NOMO-1 treated with dmso at 0.1 percent for 144 hours (cell line): ENCODE measurements around the gene COLEC12.

Experiments
- DNase-seq: peaks from one replicate; lab custom pipeline; 2025; ENCODE audit not compliant: unreplicated experiment; lab: John Stamatoyannopoulos, UW

Gene COLEC12

DNA sequence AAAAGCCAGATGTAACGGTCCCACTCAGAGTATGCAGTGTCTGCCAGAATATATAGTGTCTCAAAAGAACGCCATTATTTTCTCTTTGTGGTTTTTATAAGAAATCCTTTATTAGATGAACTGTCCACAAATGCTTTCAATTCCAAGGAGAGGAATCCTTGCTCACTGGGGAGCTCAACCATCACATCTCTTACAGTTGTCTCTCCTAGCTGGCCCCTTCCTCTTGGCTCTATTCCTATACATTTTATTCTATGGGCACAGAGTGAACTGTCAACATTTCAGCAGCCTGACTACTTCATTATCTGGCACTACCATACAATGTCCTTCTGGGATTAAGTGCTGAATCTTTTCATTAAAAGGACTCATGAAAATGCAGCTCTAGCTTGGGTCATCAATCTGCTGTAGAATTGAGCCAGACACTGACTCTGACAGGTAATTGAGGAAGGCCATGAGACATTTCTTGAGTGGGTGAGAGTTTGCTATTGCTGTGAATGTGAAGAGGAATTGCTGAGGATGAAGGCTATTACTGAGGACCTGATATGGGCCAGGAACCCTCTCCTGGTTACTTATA, 136.2 kb downstream of the COLEC12 start:
- no peak for DNase-seq

DNA sequence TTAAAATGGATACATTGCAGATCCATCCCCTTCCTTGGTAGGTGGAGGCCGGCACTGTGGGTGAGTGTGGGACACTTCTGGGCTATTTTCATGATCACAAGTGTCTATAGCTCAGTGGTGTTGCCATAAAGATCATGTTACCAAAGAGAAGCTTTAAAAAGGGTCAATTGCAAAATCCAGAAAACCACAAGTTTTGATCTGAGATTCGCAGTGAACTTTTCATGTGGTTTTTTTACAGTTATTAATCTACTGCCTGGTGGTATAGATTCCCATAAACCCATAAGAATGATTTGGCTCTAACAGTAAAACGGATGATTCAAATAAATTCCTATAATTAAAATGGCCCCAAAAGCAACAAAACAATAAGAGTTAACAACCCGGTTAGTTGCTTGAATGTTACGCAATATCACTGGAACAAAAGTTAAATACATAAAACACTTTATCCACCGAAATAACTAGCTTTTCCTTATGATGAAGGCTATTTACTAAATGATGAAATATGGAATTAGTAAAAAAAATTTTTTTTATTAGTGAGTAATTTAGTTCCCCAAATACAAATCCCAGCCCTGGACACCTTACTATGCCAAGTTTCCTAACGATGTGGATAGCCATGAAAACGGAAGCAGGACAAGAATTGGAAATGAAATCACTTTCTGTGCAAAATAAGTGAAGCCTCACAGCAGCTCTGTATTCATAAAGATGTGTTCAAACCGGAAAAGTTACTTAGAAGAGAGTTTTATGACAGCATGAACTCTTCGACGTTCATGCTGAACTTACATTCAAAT, 137.0 kb downstream of the COLEC12 start:
- peak; percentile 38 for DNase-seq

DNA sequence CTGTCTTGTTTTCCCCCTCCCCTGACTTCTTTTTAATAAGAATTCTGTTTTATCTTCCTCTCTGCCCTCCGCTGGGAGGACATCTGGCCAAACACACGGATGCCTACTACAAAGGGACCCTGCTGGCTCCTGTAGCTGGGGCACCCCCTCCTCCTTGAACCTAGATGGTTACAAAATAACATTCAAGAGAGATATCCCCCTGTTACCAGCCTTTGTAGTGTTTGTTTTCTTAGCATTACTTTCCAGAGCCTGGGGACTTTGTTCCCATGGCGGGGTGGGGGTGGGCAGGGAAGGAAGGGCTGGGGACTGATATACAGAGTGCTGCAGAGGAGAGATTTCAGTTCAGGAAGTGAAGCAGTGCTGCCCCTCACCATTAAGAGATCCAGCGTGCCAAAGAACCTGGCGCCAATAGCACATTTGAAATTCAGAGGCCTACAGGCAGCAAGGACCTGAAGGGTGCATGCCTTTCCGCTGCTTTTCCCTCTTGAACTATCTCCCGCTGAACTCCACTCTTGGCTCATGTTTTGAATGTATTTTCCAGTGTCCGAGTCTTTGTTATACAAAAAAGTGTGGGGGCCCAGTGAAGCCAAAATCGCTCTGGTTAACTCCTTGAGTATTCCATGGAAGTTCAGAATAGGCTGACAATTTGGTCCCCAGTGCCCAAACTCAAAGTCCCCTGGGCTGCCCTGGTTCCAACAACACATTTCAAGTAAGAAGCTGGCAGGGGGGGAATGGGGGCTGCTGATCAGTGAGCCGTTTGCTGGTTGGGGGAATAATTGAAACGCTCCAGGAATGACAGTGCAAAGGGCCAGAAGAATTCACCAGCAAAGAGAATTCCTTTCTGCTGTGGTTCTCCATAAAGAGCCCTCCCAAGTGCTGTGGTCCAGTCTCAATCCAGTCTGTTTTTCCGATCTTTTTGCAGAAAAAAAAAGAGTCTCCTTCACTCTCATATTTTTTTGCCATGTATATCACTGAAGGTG, 137.9 kb downstream of the COLEC12 start:
- no peak for DNase-seq

DNA sequence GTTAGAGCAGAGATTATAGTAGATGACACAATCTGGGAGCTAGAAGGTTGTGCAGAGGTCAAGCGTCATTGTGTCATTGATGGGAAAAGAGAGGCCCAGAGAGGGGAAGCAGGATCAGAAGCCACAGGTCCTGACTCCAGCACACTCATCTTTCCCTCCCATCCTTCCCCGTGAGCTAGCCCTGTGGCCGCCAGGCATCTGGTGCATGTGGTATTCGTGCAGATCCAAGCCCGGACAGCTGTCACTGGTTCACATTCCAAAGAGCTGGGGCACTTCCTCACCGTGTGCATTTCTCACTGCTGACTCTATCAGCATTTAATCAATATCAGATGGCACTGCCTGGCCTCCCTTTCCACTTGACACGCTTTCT, 138.6 kb downstream of the COLEC12 start:
- no peak for DNase-seq

DNA sequence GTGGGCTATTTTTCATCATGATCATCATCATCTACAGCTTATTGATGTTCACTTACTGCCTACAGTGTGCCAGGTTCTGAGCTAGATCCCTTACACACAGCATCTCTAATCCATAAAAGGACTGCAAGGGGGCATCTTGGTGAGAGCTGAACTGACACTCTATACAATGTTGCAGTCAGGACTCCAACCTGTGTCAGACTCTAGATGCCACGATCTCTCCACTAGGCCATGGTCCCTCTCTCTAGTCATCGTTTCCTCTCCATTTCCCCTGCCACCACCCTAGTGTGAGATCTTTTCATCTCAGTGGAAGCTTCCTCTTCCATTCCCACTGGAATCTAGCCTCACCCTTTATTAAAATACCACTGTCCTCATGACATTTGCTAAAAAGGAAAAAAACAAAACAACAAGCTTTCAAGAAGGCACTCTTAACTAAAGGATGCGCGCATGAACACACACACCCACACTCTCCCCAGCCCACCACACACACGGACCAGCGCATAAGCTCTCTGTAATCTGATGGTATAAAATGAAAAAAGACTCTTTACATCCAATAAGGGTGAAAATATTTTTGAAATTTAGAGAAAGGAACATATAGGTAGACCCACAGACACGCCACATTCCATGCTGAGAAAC, 139.3 kb downstream of the COLEC12 start:
- DNase-seq: no peak

DNA sequence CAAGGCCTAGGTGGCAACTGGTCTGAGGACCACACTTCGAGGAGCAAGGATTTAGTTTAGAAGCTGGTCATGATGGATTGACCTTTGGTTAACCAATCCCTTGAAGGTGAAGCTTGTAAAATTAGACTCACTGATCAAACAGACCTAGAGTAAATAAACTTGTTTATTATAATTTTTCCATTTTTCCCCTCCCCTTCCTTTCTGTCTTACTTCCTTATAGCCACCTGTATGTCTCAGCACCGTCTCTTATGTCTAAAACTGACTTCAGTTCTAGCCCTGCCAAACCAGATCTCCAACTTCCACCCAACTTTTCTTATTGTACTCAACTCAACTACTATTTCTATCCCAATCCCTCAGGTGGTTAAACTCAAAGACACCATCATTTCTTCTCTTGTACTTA, 139.8 kb downstream of the COLEC12 start:
- DNase-seq: no peak

DNA sequence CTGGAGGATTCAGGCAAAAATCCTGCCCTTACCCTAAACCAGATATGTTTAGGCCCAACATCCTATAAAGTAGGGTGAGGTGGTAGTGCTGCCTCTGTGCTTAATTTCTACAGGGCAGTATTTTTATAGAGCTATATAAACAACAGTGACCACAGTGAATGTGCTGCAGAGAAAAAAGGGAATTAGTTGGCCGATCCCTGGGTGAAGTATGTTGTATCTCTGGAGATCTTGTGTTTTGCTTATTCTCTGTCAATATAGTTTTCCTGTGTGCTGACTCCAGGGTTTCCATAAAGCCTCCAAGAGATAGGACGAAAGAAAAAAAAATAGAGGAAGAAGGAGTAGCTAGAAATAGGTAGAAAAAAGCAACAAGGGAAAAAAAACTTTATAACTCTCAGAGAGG, 143.7 kb downstream of the COLEC12 start:
- no peak for DNase-seq

DNA sequence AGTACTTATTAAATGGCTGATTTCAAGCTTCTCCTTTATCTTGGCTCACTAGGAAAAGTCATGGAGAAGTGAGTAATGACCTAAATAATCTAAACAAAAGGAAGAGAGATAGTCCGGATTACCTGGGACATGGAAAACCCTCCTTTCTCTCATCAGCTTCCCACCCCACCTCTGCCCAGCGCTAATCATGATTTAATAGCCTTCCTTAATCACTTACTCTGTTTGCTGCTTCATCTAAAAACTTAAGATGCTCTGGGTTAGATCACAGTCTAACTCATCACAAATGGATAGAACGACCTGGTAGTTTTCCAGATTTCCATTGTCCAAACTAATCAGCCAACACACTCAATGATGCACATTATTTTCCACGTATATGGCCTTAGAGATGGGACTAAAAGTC, 144.8 kb downstream of the COLEC12 start:
- no peak for DNase-seq

DNA sequence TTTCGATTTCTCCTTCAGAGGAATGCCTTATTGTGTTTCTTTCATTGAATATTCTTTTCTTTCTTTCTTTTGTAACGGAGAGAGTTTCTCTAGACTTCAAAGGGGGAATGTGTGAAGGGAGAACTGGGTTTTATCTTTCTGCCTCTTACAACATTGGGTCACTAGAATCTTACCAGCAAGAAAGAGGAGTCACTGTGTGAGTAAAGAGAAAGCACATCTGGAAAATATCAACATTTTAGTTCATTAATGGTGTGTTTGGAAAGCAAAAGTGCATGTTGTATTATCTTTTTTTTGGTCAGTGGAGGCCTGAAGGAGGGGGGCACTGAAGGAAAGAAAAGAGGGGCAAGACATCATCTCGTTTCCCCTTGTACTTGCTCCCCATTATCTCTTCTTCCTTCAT, 146.0 kb downstream of the COLEC12 start:
- no peak for DNase-seq

DNA sequence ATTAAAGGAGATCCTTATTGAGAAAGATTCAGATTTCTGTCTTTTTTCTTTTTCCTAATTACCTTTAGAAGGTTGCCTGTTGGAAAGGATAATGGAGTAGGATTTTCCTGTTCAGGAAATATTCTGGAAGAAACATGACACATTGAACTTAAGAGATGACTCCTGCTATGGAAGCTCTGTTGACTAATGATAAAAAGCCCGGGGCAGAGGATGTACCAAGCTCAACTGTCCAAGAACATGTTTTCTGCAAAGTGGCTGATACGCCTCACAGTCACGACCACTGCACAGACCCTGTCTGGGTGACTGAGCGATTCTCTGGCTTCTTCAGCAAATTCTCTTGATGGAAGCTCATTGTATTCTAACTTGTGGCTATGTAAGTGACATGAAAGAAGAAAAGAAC, 146.5 kb downstream of the COLEC12 start:
- DNase-seq: no peak

DNA sequence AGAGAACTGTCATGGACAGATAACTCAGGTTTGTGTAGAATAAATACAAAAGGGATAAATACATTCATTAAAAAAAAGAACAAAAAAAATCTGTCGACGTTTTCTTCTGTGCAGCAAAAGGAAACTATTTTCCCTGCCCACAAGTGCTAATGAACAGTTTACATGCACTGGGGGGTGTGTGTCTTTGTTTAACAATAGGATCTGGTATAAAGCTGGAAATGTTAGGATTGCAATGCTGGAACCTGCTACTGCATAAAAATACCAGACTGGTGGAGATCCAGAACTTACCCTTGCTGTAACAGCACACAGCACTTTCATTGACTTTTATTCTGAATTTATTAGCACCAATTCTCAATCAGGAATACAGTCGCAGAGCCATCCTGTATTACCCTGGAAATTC, 148.1 kb downstream of the COLEC12 start:
- DNase-seq: no peak

DNA sequence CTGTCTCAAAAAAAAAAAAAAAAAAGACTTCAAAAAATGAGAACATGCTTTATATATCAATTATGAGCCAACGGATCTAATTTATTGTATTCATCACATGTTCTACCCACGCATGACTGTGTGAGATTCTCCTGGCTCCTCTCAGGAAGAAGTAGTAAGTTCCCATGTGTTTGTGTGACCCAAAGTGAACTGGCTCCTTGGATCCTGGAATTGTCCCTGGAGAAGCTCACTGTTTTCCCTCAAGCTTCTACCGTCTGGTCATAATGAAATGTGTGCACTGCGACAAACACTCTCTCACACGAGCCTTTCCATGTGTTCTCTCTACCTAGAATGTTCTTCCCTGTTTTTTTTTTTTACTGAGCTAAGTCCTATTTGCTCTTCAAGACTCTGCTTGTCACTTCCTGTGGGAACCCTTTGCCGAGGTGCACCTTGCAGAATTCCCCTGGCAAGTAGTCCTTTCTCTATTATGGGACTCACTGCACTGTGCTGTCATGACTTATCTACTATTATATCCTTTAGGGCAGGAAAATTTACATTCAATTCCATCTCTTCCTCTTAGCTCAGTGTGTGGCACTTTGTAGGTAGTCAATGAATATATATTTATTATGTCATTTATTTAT, 149.4 kb downstream of the COLEC12 start:
- no peak for DNase-seq

DNA sequence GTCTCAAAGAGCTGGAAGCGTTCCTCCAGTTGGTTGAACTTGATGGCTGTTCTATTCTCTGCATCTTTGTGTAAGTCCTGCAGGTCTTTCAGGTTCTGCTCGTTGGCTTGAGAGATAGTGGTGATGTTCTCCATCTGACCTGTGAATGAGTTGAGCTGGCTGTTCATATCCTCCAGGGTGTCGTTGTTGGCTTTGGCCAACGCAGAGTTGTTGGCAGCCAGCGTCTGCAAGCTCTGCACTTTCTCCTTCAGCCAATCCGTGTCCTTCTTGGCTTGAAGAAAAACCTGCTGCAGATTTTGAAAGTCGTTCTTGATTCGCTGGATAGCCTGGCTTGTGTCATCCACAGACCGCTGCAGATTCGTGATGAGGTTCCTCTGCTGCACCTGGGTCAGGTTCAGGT, 153.9 kb downstream of the COLEC12 start:
- DNase-seq: no peak

DNA sequence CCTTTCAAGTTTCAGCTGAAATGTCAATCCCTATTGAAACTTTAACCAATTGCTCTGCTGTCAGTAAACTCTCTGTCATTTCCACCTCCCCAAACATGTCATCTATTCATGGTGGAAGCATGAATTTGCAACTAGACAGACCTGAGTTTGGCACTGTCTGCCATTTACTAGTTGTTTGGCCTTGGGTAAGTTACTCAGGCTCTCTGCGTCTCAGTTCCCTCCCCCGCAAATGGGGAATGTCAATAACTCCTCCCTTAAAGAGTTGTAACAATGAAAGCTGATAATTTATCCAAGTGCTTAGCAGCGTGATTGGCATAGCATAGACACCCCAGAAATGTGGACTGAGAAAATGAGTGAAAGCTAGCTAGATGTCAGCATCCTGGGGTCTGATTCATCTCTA, 159.4 kb downstream of the COLEC12 start:
- DNase-seq: no peak

DNA sequence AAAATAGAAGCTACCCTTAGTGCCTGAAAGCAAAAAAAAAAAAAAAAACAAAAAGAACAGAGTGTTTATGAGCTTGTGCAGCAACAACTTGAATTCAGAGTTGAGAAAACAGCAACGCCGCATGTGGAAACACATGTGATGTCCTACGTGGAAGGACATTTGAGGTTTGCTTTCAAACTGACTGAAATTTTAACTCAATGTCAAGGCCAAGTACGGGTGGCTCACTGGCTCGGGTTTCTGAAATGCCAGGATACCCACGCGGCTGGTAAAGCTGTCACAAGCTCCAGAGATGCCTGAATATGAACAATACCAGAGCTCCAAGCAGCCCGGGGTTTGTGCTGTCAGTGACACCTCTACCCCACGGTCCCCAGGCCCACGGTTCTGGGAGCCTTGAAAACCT, 160.5 kb downstream of the COLEC12 start:
- DNase-seq: no peak

DNA sequence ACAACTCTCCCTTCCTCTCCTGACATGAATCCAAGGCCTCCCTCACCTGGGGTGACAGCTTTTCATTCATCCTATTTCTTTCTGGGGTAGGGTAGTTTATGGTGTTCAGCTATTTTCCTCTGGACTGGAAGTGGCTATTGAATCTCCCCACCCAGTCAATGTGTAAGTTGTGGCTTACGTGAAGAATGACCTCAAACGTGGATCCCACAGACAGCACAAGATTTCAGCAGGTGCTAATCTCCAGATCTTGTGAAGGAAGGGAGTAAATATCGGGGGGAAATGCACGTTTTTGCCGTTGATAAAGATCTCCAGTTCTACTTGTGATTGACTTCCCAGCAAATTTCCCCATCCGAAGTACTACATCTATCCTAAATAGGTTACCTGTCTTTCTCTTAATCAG, 161.3 kb downstream of the COLEC12 start:
- DNase-seq: no peak

DNA sequence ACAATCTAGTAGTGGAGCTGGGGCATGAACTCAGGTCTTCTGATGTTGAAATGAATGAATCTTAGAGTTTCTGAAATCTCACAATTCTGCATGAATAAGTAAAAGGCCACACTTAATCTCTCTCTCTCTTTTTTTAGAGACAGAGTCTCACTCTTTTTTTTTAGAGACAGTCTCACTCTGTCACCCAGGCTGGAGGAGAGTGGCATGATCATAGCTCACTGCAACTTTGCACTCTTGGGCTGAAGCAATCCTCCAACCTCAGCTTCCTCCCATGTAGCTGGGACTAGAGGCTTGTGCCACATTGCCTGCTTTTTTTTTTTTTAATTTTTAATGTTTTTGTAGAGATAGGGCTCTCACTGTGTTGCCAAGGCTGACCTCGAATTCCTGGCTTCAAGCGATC, 163.8 kb downstream of the COLEC12 start:
- peak; percentile 35 for DNase-seq

DNA sequence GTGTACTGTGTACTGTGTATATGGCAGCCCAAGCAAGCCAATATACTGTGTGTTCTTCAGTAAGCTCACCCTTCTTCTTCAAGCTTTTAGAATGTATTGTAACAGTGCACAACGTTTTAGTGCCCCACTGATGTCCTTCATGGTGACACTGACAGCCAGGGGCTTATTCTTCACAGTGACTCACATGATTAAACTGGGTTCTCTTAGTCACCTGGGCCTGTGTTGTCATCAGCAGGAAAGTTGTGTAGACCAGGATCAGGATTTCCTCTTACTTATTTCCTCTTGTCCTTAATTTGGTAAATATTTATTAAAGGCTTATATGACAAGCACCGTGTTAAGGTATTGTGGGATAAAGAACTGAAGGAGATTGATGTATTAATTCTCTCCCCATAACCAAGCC, 164.8 kb downstream of the COLEC12 start:
- DNase-seq: no peak

DNA sequence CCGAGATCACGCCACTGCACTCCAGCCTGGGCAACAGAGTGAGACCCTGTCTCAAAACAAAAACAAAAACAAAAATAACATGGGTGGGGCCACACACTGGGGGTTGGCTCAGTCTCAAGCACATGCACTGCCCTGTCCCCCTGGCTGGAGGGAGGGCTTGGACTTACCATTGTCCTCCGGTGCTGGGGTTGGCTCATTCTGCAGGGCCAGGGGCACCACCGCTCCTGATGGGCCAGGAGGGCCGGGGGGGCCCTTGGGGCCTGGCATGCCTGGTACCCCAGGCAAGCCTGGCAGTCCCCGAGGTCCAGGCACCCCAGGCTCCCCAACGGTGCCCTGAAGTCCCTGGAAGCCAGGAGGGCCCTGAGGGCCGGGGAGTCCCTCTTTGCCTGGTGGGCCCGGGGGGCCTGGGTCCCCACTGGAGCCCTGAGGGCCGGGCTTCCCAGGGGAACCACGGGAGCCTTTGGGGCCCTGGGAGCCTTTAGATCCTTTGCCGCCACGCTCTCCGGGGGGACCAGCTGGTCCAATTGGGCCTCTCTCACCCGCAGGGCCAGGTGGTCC, 165.8 kb downstream of the COLEC12 start:
- DNase-seq: no peak

DNA sequence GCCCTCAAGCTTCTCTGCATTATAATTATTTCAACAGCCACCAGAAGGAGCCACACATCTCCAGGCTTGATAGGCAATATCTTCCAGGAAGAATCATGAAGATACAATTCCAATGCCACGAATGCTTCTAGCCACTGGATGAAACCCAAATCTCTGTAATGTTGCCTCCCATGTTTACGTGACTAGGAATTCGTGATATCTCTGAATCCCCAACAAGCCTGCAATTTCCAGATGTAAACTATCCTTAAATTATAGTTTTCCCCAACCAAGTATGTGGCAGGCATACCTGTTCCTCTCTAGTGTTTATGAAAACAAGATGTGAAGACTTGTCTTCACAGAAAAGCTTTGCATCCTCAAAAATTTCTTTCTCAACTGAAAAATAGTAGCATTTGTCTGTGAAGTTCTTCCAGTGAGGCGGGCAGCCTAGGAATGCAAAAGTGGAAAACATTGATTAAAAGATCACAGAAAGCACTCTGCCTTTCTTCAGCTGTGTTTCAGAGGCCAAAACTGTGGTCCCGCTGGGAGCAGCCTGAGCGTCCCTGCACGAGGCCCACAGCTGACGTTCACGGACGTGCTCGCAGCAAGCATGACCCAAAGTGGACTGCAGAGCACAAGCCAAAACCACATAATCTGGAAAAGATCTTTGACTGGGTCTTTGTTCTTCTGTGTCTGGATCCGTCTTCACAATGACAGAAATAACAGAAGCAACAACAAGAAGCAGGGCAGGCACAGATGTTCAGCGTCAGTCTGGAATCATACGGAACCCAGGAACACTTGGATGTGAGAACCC, 167.6 kb downstream of the COLEC12 start:
- DNase-seq: no peak
